Measurements from ENCODE around the gene ZNF423. TPM values are rescaled to one million over a fixed set of nuclear protein-coding genes. Genes with fewer than 3 reads are reported as not detected.

Gene ZNF423
- total and polyA plus RNA-seq, 10 donors = 0.36 to 7.0 (median 3.7) TPM

DNA sequence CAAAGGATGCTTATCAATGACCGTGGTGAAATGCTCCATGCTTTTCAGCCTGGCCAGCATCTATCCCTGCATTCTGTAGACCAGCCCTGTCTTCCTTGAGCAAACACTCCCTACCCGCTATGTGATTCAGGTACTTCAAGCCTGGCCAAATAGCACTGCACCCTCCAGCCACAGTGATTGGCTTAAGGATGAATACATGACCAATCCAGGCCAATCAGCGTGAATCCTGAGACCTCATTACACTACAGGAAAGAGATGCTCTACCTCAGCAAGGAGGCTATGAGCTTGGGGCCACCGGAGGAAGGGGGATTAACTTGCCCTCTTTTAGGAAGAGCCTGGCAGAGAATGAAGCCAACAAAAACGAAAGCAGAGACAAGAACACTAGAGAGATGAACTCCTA is 162.5 kb downstream of the ZNF423 start:
- H3K4me1 ChIP-seq = no peaks in the 10 kb centered on the region
- H3K4me3 ChIP-seq = no peak overlapping the region
- WGBS, 5 donors = 81 to 90% (median 84%) methylated on average over 5 of the region's 5 CpGs
- H3K27me3 ChIP-seq (replicated peaks in 1 of 7) = peaks cover 0 to 10% (median 0%) of the 10 kb centered on the region in 7 donors
- no peak overlapping the region for H3K27ac ChIP-seq
- intact Hi-C loops (cut with DNase I; ENCODE audit: low total_unique reads) = no loop called here
- DNase-seq = no peak
- no peaks in the 10 kb centered on the region for H3K9me3 ChIP-seq
- TF ChIP-seq, protein P1, sequence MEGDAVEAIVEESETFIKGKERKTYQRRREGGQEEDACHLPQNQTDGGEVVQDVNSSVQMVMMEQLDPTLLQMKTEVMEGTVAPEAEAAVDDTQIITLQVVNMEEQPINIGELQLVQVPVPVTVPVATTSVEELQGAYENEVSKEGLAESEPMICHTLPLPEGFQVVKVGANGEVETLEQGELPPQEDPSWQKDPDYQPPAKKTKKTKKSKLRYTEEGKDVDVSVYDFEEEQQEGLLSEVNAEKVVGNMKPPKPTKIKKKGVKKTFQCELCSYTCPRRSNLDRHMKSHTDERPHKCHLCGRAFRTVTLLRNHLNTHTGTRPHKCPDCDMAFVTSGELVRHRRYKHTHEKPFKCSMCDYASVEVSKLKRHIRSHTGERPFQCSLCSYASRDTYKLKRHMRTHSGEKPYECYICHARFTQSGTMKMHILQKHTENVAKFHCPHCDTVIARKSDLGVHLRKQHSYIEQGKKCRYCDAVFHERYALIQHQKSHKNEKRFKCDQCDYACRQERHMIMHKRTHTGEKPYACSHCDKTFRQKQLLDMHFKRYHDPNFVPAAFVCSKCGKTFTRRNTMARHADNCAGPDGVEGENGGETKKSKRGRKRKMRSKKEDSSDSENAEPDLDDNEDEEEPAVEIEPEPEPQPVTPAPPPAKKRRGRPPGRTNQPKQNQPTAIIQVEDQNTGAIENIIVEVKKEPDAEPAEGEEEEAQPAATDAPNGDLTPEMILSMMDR (IDR thresholded peaks at IDR 0.05 in 8 of 11, conservative IDR thresholded peaks at IDR 0.05 in 3 of 11) = no peak
- TF ChIP-seq POLR2A (IDR thresholded peaks at IDR 0.05) = no peak
- no peak for TF ChIP-seq POLR2AphosphoS5 (IDR thresholded peaks at IDR 0.05)
- H3K36me3 ChIP-seq = no peaks in the 10 kb centered on the region

- intact Hi-C loops (cut with DNase I; ENCODE audit: low total_unique reads) = no loop called here
These were observed 165.1 kb downstream of the ZNF423 start for GRCh38 chr16:49690778-49691177.

DNA sequence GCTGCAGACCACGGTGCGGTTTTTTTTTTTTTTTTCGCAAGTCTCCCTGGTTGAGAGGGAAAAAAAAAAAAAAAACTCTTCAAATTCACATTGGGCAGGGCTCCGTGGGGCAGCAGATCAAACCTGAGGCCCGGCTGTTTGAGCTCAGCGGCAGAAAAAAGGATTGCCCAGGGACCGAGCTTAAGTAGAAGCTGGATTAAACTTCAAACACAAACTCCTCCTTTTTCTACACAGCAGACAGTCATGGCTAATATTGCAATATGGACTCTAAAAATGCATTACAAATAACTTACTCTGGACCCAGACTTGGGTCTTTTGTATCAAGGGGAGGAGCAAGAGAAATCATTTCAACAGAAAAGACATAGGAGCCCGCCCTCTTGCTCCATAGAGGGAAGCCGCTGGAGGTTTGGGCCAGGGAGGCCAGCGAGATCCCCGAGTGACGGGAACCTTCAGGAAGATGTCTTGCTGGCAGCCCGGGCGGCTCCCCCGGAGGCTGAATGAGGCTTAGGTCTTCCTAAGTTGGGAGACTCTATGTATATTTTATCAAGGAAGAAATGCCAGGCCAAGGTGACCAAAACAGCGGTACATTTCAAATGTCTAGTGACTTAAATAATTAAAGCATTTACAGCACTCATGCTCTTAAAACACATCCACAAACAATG is 167.7 kb downstream of the ZNF423 start:
- intact Hi-C loops (cut with DNase I; ENCODE audit: low total_unique reads) = no loop called here
- H3K9me3 ChIP-seq = no peaks in the 10 kb centered on the region
- H3K36me3 ChIP-seq = no peaks in the 10 kb centered on the region
- no peak overlapping the region for H3K4me3 ChIP-seq
- no peak overlapping the region for H3K27ac ChIP-seq
- no peak for DNase-seq
- H3K4me1 ChIP-seq = no peaks in the 10 kb centered on the region
- no peak for TF ChIP-seq POLR2A (IDR thresholded peaks at IDR 0.05)
- TF ChIP-seq POLR2AphosphoS5 (IDR thresholded peaks at IDR 0.05) = no peak
- TF ChIP-seq, protein P1 (IDR thresholded peaks at IDR 0.05 in 8 of 11, conservative IDR thresholded peaks at IDR 0.05 in 3 of 11) = no peak
- WGBS, 5 donors = 83 to 89% (median 86%) methylated on average over 16 of the region's 16 CpGs
- H3K27me3 ChIP-seq (replicated peaks in 1 of 7) = peaks cover 0 to 16% (median 0%) of the 10 kb centered on the region in 7 donors

More at GRCh38 chr16:49690778-49691177, 165.1 kb downstream of the ZNF423 start:
- peaks cover 0 to 16% (median 0%) of the 10 kb centered on the region in 7 donors for H3K27me3 ChIP-seq (replicated peaks in 1 of 7)
- 85 to 91% (median 89%) methylated on average over 12 to 13 of the region's 13 CpGs for WGBS, 5 donors
- no peaks in the 10 kb centered on the region for H3K4me1 ChIP-seq
- no peaks in the 10 kb centered on the region for H3K36me3 ChIP-seq
- no peak overlapping the region for H3K27ac ChIP-seq
- no peak for TF ChIP-seq POLR2A (IDR thresholded peaks at IDR 0.05)
- no peak for TF ChIP-seq POLR2AphosphoS5 (IDR thresholded peaks at IDR 0.05)
- TF ChIP-seq, protein P1 (IDR thresholded peaks at IDR 0.05 in 8 of 11, conservative IDR thresholded peaks at IDR 0.05 in 3 of 11) = no peak
- no peak overlapping the region for H3K4me3 ChIP-seq
- no peak for DNase-seq
- H3K9me3 ChIP-seq = no peaks in the 10 kb centered on the region

DNA sequence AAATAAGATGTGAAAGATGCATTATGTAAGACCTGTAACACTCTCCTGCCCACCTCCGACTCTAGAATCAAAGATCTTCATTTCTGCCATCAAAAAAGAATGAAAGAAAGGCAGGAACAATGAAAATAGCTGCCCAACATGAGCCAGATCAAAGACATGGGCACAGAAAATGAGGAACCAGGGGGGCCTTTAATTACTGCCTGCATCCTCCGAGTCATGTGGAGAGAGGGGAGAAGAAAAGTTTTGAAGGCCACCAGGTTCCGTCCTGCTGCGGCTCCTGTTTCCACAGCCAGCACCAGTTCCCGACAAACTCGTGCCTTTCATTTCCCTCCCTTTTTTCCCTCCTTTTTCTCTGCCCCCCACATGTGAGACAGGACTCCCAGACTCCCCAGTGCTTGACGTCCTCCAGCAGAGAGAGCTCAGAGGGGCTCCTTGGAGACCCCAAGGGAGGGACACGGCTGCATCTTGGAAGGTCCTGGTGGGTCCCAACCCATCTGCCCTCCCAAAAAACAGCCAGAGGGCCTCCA is 168.4 kb downstream of the ZNF423 start:
- no peak for DNase-seq
- no peaks in the 10 kb centered on the region for H3K9me3 ChIP-seq
- H3K27ac ChIP-seq = no peak overlapping the region
- H3K27me3 ChIP-seq (replicated peaks in 1 of 7) = peaks cover 0 to 19% (median 0%) of the 10 kb centered on the region in 7 donors
- H3K4me1 ChIP-seq = no peaks in the 10 kb centered on the region
- no peaks in the 10 kb centered on the region for H3K36me3 ChIP-seq
- intact Hi-C loops (cut with DNase I; ENCODE audit: low total_unique reads) = no loop called here
- H3K4me3 ChIP-seq = no peak overlapping the region
- no peak for TF ChIP-seq POLR2A (IDR thresholded peaks at IDR 0.05)
- no peak for TF ChIP-seq POLR2AphosphoS5 (IDR thresholded peaks at IDR 0.05)
- TF ChIP-seq, protein P1 (IDR thresholded peaks at IDR 0.05 in 8 of 11, conservative IDR thresholded peaks at IDR 0.05 in 3 of 11) = no peak
- 26 to 42% (median 39%) methylated on average over 7 to 8 of the region's 8 CpGs for WGBS, 5 donors
